DND-41 (cell line): ENCODE results near the gene KRTAP23-1.

Source experiments
- CTCF ChIP-seq: IDR thresholded peaks from 2 replicates; pipeline ENCODE4 v1.5.1; 2012; ENCODE audit warnings: borderline replicate concordance, low read length, moderate library complexity, mild to moderate bottlenecking; ENCODE audit not compliant: poor library complexity, severe bottlenecking; ENCODE audit errors: extremely low read depth
- EZH2 ChIP-seq: IDR thresholded peaks from 3 replicates; pipeline ENCODE4 v1.6.1; 2012; ENCODE audit warnings: borderline replicate concordance, low read depth, mild to moderate bottlenecking, moderate library complexity, low read length, inconsistent platforms; ENCODE audit not compliant: severe bottlenecking

GRCh38 chr21:30326390-30326789 lies 22.0 kb downstream of the KRTAP23-1 start:
- TF ChIP-seq CTCF (no peak), EZH2 (no peak)
